Hepatocyte (in vitro differentiated cells): Measurements from ENCODE around the gene SYPL2.

ENCODE experiments used
- EZH2 ChIP-seq: fragments of 200-600 bp; sonication (generic); IDR thresholded peaks from 2 replicates; pipeline ENCODE4 v1.6.1; 2016; ENCODE audit warnings: antibody characterized with exemption, mild to moderate bottlenecking, borderline replicate concordance
- EZH2phosphoT487 ChIP-seq: fragments of 200-600 bp; sonication (generic); IDR thresholded peaks from one replicate; pipeline ENCODE4 v1.6.1; 2018; ENCODE audit warnings: antibody characterized with exemption, mild to moderate bottlenecking, low read depth, moderate library complexity; ENCODE audit not compliant: unreplicated experiment, severe bottlenecking
- TF ChIP-seq, protein P1 (sequence below): fragments of 200-600 bp; sonication (generic); IDR thresholded peaks from 2 replicates; pipeline ENCODE4 v1.5.1; 2016; ENCODE audit warnings: antibody characterized with exemption, mild to moderate bottlenecking; ENCODE audit not compliant: poor library complexity

DNA sequence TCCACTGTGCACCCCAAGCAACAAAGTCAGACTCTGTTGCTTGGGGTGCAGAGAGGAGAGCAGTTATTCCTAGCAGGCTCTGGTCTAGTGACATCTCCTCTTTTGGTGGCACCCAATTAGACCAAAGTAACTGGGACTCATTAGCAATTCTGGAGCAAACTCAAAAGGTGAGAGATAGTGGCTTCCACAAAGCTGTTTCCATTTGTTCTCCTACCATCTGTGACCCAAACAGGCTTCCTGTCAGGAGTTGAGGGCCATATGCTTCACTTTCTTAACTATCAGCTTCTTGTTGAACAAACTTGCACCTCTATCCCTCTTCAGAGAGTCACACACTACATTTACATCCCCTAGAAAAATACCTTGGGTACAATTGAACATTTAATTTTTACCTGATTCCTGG is 15.9 kb downstream of the SYPL2 start:
- TF ChIP-seq, protein P1, sequence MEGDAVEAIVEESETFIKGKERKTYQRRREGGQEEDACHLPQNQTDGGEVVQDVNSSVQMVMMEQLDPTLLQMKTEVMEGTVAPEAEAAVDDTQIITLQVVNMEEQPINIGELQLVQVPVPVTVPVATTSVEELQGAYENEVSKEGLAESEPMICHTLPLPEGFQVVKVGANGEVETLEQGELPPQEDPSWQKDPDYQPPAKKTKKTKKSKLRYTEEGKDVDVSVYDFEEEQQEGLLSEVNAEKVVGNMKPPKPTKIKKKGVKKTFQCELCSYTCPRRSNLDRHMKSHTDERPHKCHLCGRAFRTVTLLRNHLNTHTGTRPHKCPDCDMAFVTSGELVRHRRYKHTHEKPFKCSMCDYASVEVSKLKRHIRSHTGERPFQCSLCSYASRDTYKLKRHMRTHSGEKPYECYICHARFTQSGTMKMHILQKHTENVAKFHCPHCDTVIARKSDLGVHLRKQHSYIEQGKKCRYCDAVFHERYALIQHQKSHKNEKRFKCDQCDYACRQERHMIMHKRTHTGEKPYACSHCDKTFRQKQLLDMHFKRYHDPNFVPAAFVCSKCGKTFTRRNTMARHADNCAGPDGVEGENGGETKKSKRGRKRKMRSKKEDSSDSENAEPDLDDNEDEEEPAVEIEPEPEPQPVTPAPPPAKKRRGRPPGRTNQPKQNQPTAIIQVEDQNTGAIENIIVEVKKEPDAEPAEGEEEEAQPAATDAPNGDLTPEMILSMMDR: no peak
- no peak for TF ChIP-seq EZH2
- no peak for TF ChIP-seq EZH2phosphoT487
